Stimulated activated CD4-positive, alpha-beta T cell treated with anti-CD3 and anti-CD28 coated beads, TNF-alpha, amount 100 ng/mL, for 1 hour (primary cell): ENCODE results near the gene LSM7.
A peak's percentile ranks its signal among the peaks of the same experiment; 100 is the strongest.

Experiments
- DNase-seq, 3 donors: peaks; one replicate each; pipeline ENCODE4 v3.0.0-alpha.2; 2020; ENCODE audit warnings: low read depth in 3 of 3, low spot score in 1 of 3

Gene LSM7

DNA sequence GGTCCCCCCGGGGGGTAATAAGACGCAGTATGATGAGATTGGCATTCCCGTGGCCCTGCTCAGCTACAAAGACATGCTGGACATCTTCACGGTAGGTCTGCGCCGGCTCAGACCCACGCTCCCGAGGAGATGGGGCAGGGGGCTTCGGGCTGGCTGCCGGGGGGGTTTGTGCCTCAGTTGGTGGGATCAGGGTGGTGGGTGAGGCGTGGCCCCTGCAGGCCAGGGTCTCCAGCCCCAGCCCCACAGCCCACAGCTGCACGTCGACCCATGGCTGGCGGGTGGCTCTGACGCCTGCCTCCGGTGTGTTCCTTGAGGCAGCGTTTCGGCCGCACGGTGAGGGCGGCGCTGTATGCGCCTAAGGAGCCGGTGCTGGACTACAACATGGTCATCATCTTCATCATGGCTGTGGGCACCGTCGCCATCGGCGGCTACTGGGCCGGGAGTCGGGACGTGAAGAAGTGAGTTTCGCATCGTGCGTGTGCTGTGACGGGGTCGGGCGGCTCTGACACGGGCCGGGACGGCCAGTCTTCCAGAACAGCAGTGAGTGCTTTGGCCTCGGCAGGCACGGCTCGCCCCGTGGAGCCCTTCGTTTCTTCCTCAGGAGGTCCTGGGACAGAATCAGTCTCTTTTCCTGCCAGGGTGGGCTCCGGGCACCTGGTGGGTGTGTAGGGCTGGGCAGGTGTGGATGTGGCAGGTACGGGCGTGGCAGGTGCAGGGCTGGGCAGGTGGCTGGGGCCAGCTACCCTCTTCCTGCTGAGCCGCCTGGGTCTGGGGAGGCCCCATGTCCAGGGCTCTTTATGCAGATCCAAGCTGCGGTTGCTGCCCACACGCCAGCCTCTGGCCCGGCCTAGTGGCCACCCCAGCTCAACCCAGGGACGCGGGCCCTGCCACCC is 10.6 kb upstream of the LSM7 start:
- DNase-seq: no peak

DNA sequence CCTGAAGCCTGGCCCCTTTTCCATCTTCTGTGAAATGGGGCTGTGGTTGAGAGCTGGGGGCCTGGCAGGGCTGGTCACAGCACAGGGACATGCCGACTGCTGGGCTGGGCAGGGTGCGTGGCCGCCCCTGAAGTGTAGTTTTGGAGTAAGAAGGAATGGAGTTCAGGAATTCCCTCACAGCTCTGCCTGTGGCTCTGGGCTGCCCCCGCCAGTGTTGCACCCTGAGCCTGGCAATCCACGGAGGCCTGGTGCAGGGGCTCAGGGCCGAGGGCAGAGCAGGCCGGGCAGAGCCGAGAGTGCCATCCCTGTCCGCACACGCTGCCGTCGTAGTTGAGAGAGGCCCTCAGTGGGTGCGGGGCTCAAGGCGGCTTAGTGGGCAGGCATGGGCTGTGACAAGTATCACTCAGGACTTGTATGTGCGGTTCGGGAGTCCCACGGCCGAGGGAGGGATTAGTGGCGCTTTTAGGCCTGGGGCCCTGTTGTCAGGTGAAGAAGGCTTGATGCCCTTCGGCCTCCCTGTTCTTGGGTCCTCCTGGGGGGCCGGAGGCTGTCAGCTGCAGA is 9.7 kb upstream of the LSM7 start:
- no peak for DNase-seq

DNA sequence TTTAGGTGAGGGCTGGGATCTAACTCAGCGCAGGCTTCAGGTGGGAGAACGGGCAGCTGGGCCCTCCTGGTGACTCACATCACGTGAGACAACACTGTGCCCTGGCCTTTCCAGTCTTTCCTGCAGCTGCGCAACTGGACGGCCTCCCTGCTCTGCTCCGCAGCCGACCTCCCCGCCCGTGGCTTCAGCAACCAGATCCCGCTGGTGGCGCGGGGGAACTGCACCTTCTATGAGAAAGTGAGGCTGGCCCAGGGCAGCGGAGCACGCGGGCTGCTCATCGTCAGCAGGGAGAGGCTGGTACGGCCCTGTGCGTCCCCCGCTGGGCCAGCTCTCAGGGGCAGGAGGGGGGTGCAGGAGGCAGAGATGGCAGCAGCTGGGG is 8.9 kb upstream of the LSM7 start:
- no peak for DNase-seq

DNA sequence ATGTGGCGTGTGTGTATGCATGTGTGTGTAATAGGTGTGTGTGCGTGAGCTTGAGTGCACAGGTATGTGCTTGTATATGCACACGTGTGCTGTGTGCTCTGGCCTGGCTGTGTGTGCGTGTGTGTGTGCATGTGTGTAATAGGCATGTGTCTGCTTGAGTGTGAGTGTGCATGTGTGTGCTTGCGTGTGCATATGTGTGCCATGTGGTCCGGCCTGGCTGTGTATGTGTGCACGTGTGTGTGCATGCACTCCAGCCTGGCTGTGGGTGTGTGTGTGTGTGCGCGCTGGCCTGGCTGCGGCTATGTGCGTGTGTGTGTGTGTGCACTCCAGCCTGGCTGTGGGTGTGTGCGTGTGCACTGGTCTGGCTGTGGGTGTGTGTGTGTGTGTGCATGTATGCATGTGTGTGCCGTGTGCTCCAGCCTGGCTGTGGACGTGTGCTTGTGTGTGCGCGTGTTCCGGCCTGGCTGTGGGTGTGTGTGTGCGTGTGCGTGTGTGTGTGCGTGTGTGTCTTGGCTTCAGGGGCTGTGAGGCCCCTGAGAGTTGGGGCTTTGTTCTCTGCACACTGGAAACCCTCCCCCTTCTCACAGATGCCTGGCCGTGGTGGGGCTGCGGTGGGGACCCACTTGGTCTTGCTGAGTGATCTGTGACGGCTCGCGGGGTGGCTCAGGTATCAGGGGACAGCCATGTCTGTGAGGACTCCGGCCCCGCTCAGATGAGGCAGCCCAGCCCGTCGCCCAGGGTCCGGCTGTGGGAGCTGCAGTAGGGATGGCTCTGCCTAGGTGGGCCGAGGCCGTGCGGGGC is 8.3 kb upstream of the LSM7 start:
- no peak for DNase-seq

DNA sequence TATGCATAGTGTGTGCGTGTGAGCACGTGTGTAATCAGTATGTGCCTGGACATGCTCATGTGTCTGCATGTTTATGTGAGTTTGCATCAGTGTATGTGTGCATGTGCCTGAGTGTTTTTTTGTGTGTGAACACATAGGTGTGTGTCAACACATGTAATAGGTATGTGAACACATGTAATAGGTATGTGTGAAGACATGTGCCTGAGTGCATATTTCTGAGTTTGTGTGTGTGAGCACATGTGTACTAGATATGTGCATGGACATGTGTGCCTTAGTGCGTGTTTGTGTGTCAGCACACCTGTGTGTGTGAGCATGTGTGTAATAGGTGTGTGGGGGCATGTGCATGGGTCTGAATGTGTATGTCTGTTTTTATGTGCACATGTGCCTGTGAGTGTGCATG is 7.5 kb upstream of the LSM7 start:
- no peak for DNase-seq

DNA sequence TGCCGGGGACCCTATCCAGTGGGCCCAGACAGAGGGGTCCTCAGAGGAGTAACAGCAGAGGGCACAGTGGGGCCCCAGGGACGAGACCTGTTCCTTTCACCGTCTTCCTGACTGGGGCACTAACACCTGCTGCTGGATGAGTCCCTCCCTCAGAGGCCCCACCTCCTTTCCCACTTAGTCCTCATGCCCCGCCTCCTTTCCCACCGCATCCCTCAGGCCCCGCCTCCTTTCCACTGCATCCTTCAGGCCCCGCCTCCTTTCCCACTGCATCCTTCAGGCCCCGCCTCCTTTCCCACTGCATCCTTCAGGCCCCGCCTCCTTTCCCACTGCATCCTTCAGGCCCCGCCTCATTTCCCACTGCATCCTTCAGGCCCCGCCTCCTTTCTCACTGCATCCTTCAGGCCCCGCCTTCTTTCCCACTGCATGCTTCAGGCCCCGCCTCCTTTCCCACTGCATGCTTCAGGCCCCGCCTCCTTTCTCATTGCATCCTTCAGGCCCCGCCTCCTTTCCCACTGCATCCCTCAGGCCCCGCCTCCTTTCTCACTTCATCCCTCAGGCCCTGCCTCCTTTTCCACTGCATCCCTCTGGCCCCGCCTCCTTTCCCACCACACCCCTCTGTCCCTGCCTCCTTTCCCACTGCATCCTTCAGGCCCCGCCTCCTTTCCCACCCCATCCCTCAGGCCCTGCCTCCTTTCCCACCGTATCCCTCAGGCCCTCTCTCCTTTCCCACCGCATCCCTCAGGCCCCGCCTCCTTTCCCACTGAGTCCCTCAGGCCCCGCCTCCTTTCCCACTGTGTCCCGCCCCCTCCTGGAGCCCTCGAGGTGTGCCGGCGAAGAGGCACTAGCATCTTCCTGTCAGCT is 6.8 kb upstream of the LSM7 start:
- DNase-seq: no peak

DNA sequence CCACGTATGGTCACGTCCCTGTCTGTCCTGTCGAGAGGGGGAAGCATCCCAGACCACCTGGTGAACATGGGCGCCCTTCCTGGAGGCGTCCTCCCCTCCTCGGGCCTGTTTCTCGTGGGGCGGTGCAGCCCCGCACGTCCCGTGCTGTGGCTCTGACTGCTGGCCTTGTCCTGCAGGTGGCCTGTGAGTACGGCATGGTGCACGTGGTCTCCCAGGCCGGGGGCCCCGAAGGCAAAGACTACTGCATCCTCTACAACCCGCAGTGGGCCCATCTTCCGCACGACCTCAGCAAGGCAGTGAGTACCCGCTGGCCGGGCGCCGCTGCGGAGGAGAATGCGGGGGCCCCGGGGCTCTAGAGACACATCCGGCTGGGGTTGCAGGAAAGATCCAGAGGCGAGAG is 6.0 kb upstream of the LSM7 start:
- no peak for DNase-seq

DNA sequence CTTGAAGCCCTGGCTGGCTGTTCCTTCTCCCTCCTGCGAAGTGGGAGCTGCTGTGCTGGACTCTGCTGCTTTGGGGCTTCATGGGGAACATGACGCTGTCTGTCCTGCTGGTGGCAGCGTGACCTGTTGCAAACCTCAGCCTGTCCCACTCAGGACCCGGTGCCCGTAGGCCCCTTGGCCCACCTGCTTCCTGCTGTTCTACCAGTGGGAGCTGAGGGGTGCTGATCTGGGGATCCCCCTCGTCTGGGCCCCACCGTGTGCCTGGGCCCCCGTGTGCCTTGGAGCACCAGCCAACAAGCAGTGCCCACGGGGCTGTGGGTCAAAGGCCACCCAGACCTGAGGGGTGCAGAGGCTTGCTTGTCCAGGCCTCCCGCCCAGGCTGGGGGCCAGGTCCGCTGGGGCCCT is 5.4 kb upstream of the LSM7 start:
- DNase-seq: no peak

DNA sequence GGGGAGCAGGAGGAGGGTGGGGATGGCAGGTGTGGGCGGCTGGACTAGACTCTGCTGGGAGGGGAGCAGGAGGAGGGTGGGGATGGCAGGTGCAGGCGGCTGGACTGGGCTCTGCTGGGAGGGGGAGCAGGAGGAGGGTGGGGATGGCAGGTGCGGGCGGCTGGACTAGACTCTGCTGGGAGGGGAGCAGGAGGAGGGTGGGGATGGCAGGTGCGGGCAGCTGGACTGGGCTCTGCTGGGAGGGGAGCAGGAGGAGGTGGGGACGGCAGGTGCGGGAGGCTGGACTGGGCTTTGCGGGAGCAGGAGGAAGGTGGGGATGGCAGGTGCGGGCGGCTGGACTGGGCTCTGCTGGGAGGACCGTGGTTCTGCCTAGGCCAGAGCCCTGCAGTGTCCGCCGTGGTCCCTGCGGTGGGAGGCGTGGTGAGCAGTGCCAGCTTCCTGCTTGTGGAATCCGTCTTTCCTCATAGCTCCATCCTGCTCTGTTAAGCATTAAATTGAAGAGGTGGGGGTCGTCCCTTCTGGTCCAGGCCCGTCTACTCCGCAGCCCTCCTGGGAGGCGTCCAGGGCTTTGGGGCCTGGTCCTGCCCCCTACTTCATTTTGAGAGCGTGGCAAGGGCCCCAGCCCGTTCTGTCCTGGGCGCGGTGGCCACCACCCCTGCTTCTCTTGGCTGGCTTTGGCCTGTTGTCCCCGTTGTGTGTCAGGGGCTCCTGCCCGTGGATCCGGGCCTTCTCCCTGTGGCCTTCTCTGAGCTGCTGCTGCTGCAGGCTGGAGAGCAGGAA is 4.8 kb upstream of the LSM7 start:
- DNase-seq: no peak

DNA sequence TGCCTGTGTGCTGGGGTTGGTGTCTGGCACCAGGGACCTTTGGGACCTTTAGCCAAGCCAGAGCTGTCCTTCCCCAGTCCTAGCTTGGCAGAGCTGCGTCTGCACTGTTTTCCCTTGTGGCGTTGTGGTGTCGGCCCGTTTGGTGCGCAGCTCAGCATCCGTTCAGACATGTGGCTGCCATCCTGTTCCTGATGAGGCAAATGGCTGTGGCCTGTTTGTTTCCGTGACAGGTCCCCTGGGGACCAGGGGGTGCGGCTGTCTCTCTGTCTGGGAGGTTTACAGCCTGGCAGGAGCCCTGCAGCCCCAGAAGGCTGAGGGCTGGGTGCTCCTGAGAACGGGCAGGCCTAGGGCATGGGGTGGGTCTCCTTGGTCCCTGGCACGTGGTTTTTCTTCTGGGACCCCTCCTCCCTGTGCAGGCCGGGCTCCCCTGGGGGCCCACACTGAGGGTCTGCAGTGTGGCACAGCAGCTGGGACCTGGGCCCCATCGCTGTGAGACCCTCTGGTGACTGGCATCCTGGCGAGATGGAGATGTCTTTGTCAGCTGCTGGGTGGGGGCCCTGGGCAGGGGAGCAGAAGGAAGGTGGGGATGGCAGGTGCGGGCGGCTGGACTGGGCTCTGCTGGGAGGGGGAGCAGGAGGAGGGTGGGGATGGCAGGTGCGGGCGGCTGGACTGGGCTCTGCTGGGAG is 4.1 kb upstream of the LSM7 start:
- DNase-seq: no peak

DNA sequence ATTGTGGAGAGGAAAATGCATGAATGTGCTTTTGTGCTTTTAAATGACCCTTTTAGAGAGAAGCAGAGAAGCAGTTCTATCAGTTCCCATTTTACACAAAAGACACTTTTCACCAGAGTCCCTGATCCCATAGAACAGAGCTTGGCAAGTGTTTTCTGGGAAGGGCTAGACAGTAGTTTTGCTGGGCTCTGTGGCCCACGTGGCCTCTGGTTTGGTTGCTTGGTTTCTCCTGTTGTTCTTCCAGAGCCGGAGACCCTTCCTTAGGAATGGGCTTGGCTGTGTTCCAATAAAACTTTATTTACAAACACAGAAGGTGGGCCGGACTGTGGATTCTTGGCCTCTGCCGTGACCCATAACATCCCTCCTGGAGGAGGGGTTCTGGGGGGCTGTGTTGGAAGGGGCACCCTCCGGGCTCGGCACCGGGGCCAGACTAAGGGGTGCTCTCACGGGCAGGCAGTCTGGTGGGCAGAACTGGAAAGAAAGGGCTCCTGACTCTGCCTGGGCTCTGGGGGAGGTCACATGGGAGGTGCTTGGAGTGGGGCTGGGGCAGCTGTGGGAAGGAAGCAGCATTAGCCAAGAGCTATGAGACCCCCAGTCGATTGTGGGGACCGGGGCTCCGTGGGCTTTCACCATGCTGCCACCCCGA is 3.3 kb upstream of the LSM7 start:
- no peak for DNase-seq

DNA sequence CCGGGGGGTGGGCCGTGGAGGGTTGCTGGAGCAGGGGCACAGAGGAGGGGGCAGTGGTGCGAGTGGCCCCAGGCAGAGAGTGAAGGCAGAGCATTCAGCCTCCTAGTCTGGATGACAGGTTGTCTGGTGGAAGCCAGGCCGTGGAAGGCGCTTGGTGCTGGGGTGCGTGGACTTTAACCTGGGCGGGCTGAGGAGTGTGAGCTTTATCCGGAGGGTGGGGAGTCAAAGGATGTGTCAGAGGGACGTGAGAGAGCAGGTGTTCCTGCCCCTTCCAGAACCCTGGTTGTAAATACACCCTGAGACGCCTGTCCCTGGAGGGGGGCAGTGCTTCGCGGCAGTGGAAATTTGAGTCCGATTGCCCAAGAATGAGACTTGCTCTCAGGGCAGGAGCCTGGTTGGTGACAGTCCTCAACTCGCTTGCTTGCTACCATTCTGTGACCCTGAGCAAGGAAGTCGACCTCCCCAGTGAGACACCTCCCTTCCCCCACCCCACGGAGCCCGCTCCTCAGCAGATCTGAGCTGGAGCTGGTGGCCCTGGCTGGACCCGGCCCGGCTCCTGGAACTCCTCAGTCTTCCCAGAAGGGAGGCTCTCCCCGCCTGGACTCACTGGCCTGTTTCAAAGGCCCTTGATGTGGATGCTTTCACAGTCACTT is 2.4 kb upstream of the LSM7 start:
- no peak for DNase-seq

DNA sequence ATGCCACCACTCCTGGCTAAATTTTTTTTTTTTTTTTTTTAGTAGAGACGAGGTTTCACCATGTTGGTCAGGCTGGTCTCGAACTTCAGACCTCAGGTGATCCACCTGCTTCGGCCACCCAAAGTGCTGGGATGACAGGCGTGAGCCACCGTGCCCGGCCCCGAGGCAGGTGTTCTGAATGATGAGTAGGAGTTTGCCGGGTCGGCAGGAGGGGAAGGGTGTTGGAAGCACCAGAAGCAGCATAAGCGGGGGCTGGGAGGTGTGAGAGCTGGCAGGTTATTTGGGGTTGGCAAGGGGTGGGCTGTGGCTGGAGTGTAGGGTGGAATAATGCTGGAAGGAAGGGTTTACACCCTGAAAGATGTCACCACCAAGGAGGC is 1.9 kb upstream of the LSM7 start:
- DNase-seq: no peak

DNA sequence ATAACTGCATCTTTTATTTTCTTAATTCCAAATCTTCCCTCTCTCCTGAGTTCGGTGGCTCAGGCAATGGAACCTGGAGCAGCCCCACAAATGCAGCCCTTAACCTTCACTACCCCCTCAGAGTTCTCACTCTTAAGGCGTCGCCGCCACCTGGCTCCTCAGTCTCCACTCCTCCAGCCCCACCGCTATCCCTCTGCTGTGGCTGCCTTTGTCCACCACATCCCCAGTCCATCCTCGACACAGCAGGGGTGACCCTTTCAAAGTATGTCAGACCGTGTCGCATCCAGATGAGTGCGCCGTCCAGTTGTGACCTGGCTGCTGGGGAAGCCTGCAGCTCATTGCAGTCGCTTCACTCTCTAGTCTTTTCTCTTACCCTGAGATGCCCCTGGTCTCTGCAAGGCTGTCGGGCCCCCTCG is 1.1 kb upstream of the LSM7 start:
- no peak for DNase-seq

DNA sequence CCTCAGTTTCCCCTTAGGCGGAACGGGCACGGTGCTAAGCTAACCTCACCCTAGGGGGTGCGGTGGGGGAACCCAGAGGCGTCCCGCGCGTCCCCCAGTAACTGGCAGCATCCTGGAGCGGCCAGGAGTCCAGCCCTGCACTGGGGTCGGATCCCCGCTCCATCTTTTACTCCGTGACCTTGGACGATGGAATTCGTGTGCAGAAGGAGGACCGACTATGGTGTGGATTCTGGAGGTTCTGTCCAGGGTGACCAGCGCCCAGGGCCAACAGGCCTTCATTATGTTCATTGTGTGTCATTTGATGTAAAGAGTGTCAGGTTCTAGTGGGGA is 728 bp upstream of the LSM7 start:
- DNase-seq: no peak

DNA sequence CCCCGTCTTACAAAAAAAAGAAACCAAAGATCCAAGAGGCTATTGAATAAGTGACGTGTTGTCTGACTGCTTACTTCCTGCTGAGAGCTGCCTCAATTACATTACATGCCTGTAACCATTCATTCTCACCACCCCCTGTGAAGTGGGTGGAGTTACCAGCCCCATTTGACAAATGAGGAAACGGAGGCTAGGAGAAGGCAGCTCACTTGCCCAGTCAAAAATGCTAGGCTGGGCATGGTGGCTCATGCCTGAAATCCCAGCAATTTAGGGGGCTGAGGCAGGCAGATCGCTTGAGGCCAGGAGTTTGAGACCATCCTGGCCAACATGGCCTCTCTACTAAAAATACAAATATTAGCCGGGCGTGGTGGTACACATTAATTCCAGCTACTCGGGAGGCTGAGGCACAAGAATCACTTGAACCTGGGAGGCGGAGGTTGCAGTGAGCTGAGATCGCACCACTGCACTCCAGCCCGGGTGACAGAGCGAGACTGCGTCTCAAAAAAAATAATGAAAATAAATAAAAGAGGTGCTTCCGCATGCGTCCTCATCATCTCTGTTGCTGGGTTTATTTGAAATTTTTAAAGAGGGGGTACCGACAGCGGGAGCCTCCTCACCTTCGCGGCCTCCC is 499 bp downstream of the LSM7 start:
- peak in 1 of 3 donors; percentile 36 for DNase-seq

DNA sequence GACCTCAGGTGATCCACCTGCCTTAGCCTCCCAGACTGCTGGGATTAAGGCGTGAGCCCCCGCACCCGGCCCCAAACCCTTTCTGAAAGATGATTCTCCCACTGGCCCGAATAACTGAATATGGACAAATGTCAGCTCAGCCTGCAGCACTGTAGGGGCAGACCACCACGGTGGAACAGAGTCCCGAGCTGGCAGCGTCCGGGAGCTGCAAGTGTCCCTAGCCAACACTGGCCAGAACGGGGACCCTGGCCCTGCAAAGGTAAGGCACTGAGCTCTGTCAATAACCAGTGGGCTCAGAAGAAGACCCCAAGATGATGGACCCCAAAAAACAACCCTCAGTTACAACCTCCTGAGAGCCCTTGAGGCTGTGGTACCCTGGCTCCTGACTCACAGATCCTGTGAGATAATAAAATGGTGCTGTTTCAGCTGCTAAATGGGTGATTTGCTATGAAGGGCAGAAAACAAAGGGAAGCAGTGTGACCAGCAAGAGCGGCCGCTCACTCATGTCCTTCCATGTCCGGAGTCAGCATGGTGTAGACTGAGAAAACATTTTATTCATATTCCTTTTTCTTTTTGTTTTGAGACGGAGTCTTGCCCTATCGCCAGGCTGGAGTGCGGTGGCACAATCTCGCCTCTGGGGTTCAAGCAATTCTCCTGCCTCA is 1.6 kb downstream of the LSM7 start:
- no peak for DNase-seq
